ENCODE data around the gene SHROOM2. TPM values are rescaled to one million over a fixed set of nuclear protein-coding genes. Genes with fewer than 3 reads are reported as not detected.

The SHROOM2 gene
- total RNA-seq, 1 experiment from 2014 or later: 0.15 TPM

DNA sequence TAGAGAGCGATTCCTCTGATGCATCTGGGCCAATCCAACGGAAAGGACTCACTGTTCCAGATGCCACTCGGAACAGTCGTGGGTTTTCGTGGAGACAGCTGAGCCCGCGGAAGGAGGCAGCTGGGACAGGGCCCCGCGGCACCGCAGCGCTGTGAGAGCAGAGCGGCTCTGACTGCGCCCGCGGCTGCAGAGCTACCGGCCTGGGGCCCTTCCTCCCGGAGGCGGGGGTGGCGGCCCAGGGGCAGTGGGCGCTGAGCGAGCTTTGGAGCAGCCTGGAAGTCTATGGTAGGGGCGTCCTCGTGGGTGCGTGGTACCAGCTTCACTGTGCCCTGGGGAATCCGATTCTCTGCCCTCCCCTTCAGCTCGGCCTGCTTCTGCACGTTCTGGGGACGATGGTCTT is 205.8 kb downstream of the SHROOM2 start:
- Histone ChIP-seq H3K36me3 (ENCODE audit: insufficient read depth, low read length) (no peaks in the 10 kb centered on the region), H3K9me2 (replicated peaks; ENCODE audit: insufficient read depth, low read length) (no peaks in the 10 kb centered on the region), H3K79me2 (ENCODE audit: low read length) (no peaks in the 10 kb centered on the region), H3K9me3 (ENCODE audit: low read length) (no peaks in the 10 kb centered on the region), H3K27ac (ENCODE audit: low read length) (no peak overlapping the region), H3K4me2 (ENCODE audit: low read depth, low read length, poor library complexity, severe bottlenecking) (no peak overlapping the region), H3K27me3 (ENCODE audit: low read length) (no peaks in the 10 kb centered on the region), H3K4me1 (ENCODE audit: low read length) (no peaks in the 10 kb centered on the region), H4K20me1 (ENCODE audit: insufficient read depth, low read depth, low read length) (no peaks in the 10 kb centered on the region), H3K4me3 (ENCODE audit: low read length) (no peak overlapping the region), H2AFZ (ENCODE audit: low read length) (no peak overlapping the region), H3K9ac (ENCODE audit: low read length) (no peak overlapping the region)
- DNase-seq: no peak

DNA sequence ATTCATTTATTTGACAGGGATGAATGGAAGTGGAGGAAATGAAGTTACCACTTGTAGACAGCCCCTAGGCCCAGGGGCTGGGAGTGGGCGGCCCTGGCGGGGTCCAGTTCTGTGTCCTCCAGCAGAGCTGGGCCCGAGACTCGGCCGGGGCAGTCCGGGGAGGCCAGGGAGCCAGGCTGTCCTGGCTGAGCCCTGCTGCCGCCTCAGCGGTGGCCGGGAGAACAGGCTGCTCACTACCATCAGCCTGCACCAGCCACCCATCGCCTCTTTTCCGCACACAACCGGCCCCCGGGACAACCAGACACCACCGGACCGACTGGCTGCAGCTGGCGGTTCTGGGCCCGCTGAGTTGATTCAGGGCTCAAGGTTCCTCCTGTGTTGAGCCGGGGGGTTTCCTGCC is 206.5 kb downstream of the SHROOM2 start:
- Histone ChIP-seq H3K4me1 (ENCODE audit: low read length) (no peaks in the 10 kb centered on the region), H3K36me3 (ENCODE audit: insufficient read depth, low read length) (no peaks in the 10 kb centered on the region), H3K9me2 (replicated peaks; ENCODE audit: insufficient read depth, low read length) (no peaks in the 10 kb centered on the region)

DNA sequence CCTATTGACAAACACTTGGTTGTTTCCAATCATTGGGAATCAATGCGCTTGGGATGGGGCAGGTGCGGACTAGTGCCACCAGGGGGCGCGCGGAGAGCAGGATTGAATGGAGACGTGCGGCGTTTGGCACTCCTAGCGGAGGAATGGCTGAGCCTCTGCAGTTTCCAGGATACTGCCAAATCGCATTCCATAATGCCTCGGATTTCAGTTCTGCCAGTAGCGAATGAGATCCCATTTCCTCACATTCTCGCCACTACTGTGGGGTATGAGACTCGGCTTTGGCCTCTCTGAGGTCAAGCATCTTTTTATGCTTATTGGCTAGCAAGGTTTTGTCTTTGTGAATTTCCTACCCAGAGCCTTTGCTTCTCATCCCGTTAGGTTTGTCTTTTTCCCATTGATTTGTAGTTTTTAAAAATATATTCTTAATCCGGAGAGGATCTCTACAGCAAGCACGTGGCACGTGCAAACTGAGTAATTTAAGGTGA is 209.7 kb downstream of the SHROOM2 start:
- Histone ChIP-seq H3K9me2 (replicated peaks; ENCODE audit: insufficient read depth, low read length) (no peaks in the 10 kb centered on the region), H3K4me3 (ENCODE audit: low read length) (no peak overlapping the region), H3K4me2 (ENCODE audit: low read depth, low read length, poor library complexity, severe bottlenecking) (no peak overlapping the region)

More for the DNA sequence above, 206.5 kb downstream of the SHROOM2 start:
- Histone ChIP-seq H3K27ac (ENCODE audit: low read length) (no peak overlapping the region), H3K4me3 (ENCODE audit: low read length) (no peak overlapping the region), H2AFZ (ENCODE audit: low read length) (no peak overlapping the region), H3K27me3 (ENCODE audit: low read length) (no peaks in the 10 kb centered on the region), H3K4me2 (ENCODE audit: low read depth, low read length, poor library complexity, severe bottlenecking) (no peak overlapping the region), H4K20me1 (ENCODE audit: insufficient read depth, low read depth, low read length) (no peaks in the 10 kb centered on the region), H3K9ac (ENCODE audit: low read length) (no peak overlapping the region), H3K79me2 (ENCODE audit: low read length) (no peaks in the 10 kb centered on the region), H3K9me3 (ENCODE audit: low read length) (no peaks in the 10 kb centered on the region)
- DNase-seq: no peak

DNA sequence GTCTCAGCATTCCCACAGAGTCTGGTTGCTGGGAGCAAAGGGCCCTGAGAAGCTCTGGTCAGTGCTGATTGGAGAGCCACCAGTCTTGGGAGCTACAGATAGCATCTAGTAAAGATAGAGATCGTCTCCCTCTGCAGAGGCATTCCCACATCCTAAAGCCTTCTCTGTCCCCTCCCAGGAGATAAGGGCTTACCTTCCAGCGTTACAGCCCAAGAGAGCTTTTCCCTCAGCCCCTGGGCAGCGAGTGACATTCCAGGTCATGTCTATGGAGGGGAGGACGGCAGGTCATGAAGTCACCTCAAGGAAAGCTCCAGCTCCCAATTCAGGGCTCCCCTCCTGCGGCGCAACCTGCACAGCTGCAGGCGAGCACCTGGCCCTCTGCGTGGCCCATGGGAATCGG is 210.8 kb downstream of the SHROOM2 start:
- DNase-seq: no peak
- Histone ChIP-seq H3K9ac (ENCODE audit: low read length) (no peak overlapping the region), H3K4me1 (ENCODE audit: low read length) (no peaks in the 10 kb centered on the region), H3K4me3 (ENCODE audit: low read length) (no peak overlapping the region), H3K27ac (ENCODE audit: low read length) (no peak overlapping the region), H3K27me3 (ENCODE audit: low read length) (no peaks in the 10 kb centered on the region), H4K20me1 (ENCODE audit: insufficient read depth, low read depth, low read length) (no peaks in the 10 kb centered on the region), H3K9me3 (ENCODE audit: low read length) (no peaks in the 10 kb centered on the region), H3K4me2 (ENCODE audit: low read depth, low read length, poor library complexity, severe bottlenecking) (no peak overlapping the region), H3K79me2 (ENCODE audit: low read length) (no peaks in the 10 kb centered on the region), H2AFZ (ENCODE audit: low read length) (no peak overlapping the region), H3K36me3 (ENCODE audit: insufficient read depth, low read length) (no peaks in the 10 kb centered on the region), H3K9me2 (replicated peaks; ENCODE audit: insufficient read depth, low read length) (no peaks in the 10 kb centered on the region)

More for the DNA sequence above, 209.7 kb downstream of the SHROOM2 start:
- Histone ChIP-seq H2AFZ (ENCODE audit: low read length) (no peak overlapping the region), H3K9me3 (ENCODE audit: low read length) (no peaks in the 10 kb centered on the region), H3K9ac (ENCODE audit: low read length) (no peak overlapping the region), H4K20me1 (ENCODE audit: insufficient read depth, low read depth, low read length) (no peaks in the 10 kb centered on the region), H3K4me1 (ENCODE audit: low read length) (no peaks in the 10 kb centered on the region), H3K27me3 (ENCODE audit: low read length) (no peaks in the 10 kb centered on the region), H3K36me3 (ENCODE audit: insufficient read depth, low read length) (no peaks in the 10 kb centered on the region), H3K79me2 (ENCODE audit: low read length) (no peaks in the 10 kb centered on the region), H3K27ac (ENCODE audit: low read length) (no peak overlapping the region)
- peak; percentile 84 for DNase-seq

DNA sequence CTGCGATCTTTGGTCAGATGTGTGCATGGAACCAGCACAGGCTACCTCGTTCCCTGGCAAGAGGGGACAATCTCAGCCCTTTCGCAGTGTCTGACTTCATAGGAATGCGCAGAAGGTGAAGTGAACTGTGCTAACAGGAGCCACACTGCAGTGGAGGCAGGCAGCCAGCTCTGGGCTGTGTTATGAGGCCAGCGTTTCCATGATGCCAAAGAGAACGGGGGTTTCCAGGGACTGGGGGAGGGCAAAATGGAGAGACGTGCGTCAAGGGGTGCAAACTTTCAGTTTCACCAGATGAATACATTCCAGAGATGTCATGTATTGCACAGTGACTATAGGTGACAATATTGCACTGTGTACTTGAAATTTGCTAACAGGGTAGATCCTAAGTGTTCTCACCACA is 211.3 kb downstream of the SHROOM2 start:
- H3K9me3 ChIP-seq (ENCODE audit: low read length): no peaks in the 10 kb centered on the region
- H3K9me2 ChIP-seq (replicated peaks; ENCODE audit: insufficient read depth, low read length): no peaks in the 10 kb centered on the region
- H4K20me1 ChIP-seq (ENCODE audit: insufficient read depth, low read depth, low read length): no peaks in the 10 kb centered on the region
- no peaks in the 10 kb centered on the region for H3K4me1 ChIP-seq (ENCODE audit: low read length)
- no peak overlapping the region for H3K4me2 ChIP-seq (ENCODE audit: low read depth, low read length, poor library complexity, severe bottlenecking)
- no peaks in the 10 kb centered on the region for H3K36me3 ChIP-seq (ENCODE audit: insufficient read depth, low read length)
- no peak overlapping the region for H2AFZ ChIP-seq (ENCODE audit: low read length)
- no peak overlapping the region for H3K9ac ChIP-seq (ENCODE audit: low read length)
- no peak overlapping the region for H3K4me3 ChIP-seq (ENCODE audit: low read length)
- no peaks in the 10 kb centered on the region for H3K27me3 ChIP-seq (ENCODE audit: low read length)
- no peak for DNase-seq
- no peaks in the 10 kb centered on the region for H3K79me2 ChIP-seq (ENCODE audit: low read length)
- no peak overlapping the region for H3K27ac ChIP-seq (ENCODE audit: low read length)

Small RNA genes lying within 50 kb of the gene (small RNA-seq; reads per million reads assigned to genes)
- gene RF00019: not detected

Other genes starting within 250 kb of the SHROOM2 start
- not detected in 2 replicates for gene GPR143, start 20.6 kb upstream of the SHROOM2 start, total RNA-seq (2014; rRNA removed; shearing (Covaris generic); ENCODE audit: low replicate concordance)
- gene CLDN34, start 180.9 kb downstream of the SHROOM2 start, total RNA-seq (2014; rRNA removed; shearing (Covaris generic); ENCODE audit: low replicate concordance): not detected in 2 replicates

Data from Karpas-422 (cell line).